ENCODE measurements around the gene VPS33A. TPM values are rescaled to one million over a fixed set of nuclear protein-coding genes. Genes with fewer than 3 reads are reported as not detected.

VPS33A gene
- total RNA-seq, 1 experiment from 2014 or later: 23.6 TPM

GRCh38 chr12:122184517-122184916 is 81.8 kb downstream of the VPS33A start:
- no peak for DNase-seq (ENCODE audit: extremely low read depth, low read depth)

GRCh38 chr12:122183588-122183940 is 82.7 kb downstream of the VPS33A start:
- no peak for DNase-seq (ENCODE audit: extremely low read depth, low read depth)

- DNase-seq (ENCODE audit: extremely low read depth, low read depth): no peak
These were observed 83.3 kb downstream of the VPS33A start, which contains the start of gene LRRC43 for GRCh38 chr12:122182887-122183587. Gene LRRC43 (plus strand): TSS chr12:122183123. CDS start chr12:122183145, 22 bp downstream.

Small RNA genes lying within 50 kb of the gene (small RNA-seq; reads per million reads assigned to genes)
- gene DIABLO: 0.54 to 0.70 reads per million in 2 experiments

Other genes with a start within 250 kb of the VPS33A start
- gene BCL7A, start 244.6 kb downstream of the VPS33A start, total RNA-seq (2014; rRNA removed; shearing (Covaris generic)): 13.1 TPM in 2 replicates
- gene MLXIP, start 187.7 kb downstream of the VPS33A start, total RNA-seq (2014; rRNA removed; shearing (Covaris generic)): 8.3 and 8.5 TPM in 2 replicates
- gene IL31, start 92.3 kb downstream of the VPS33A start, total RNA-seq (2014; rRNA removed; shearing (Covaris generic)): not detected in 2 replicates
- gene LRRC43, start 83.4 kb downstream of the VPS33A start, total RNA-seq (2014; rRNA removed; shearing (Covaris generic)): not detected in 2 replicates
- 0.35 and 0.40 TPM in 2 replicates for gene B3GNT4, start 62.8 kb downstream of the VPS33A start, total RNA-seq (2014; rRNA removed; shearing (Covaris generic))
- 59.8 and 67.4 TPM in 2 replicates for gene DIABLO, start 40.4 kb downstream of the VPS33A start, total RNA-seq (2014; rRNA removed; shearing (Covaris generic))
- gene CLIP1, start 156.2 kb upstream of the VPS33A start, total RNA-seq (2014; rRNA removed; shearing (Covaris generic)): 106 and 120 TPM in 2 replicates
- gene ZCCHC8, start 234.4 kb upstream of the VPS33A start, total RNA-seq (2014; rRNA removed; shearing (Covaris generic)): 47.4 and 49.1 TPM in 2 replicates

Measured in NCI-H460 (cell line).